GM12873 (cell line): ENCODE results near the gene SLC5A10.
"Not testable (repeated sequence)": the region's sequence is repeated elsewhere in the genome, so short reads cannot be mapped to it uniquely, and the experiment has no call there.

Experiments
- CTCF ChIP-seq: IDR thresholded peaks from 2 replicates; pipeline ENCODE4 v1.5.1; 2012; ENCODE audit warnings: low read depth, mild to moderate bottlenecking, moderate library complexity, low read length, control low read depth; ENCODE audit not compliant: insufficient read depth; ENCODE audit errors: missing control alignments

Gene SLC5A10

GRCh38 chr17:19022128-19022527 is 70.2 kb downstream of the SLC5A10 start:
- no peak for TF ChIP-seq CTCF

GRCh38 chr17:19022747-19023146 is 70.8 kb downstream of the SLC5A10 start:
- TF ChIP-seq CTCF: no peak

- TF ChIP-seq CTCF: no peak
Observed at GRCh38 chr17:19023209-19023999, 71.4 kb downstream of the SLC5A10 start.

- no peak for TF ChIP-seq CTCF
Observed at GRCh38 chr17:19024101-19025078, 72.4 kb downstream of the SLC5A10 start.

- peak; percentile 38 for TF ChIP-seq CTCF
Observed at GRCh38 chr17:19031729-19032128, 79.8 kb downstream of the SLC5A10 start.

GRCh38 chr17:19046782-19047375 is 94.9 kb downstream of the SLC5A10 start, which contains the start of gene GRAP:
GRAP (minus strand) TSS chr17:19046957; CDS start chr17:19046926, 31 bp downstream.
- not testable (repeated sequence) for TF ChIP-seq CTCF
